H1 (cell line): ENCODE data around the gene CMTM2.

Source experiments
- ATF2 ChIP-seq: IDR thresholded peaks from 2 replicates; pipeline ENCODE4 v1.6.1; 2012; ENCODE audit warnings: low read length, inconsistent platforms
- BACH1 ChIP-seq: IDR thresholded peaks from 2 replicates; pipeline ENCODE4 v1.6.1; 2012; ENCODE audit warnings: low read length, improper control_type of control experiment
- CTCF ChIP-seq, 3 experiments: IDR thresholded peaks; 1 replicate in 2 of 3; 2 replicates in 1 of 3; pipeline versions ENCODE4 v1.5.1 to v1.6.1; 2011; ENCODE audit warnings: low read length in 3 of 3, mild to moderate bottlenecking in 3 of 3, inconsistent platforms in 2 of 3, low read depth in 1 of 3, moderate library complexity in 1 of 3; ENCODE audit not compliant: insufficient read depth in 1 of 3; ENCODE audit errors: control extremely low read depth in 1 of 3
- EP300 ChIP-seq, 2 experiments: IDR thresholded peaks; 1 replicate in 1 of 2; 2 replicates in 1 of 2; pipeline ENCODE4 v1.6.1; 2011 to 2012; ENCODE audit warnings: low read depth in 2 of 2, low read length in 2 of 2, mild to moderate bottlenecking in 2 of 2, borderline replicate concordance in 1 of 2, inconsistent platforms in 1 of 2, moderate library complexity in 1 of 2
- JUN ChIP-seq: IDR thresholded peaks from 2 replicates; pipeline ENCODE4 v1.6.1; 2011; ENCODE audit warnings: low read depth, mild to moderate bottlenecking, improper control_type of control experiment, low read length
- KDM5A ChIP-seq: fragments of 200-600 bp; IDR thresholded peaks from 2 replicates; pipeline ENCODE4 v1.7.1; 2012; ENCODE audit warnings: mild to moderate bottlenecking, low read length, inconsistent platforms, mixed read lengths
- MAX ChIP-seq: IDR thresholded peaks from 2 replicates; pipeline ENCODE4 v1.6.1; 2012; ENCODE audit warnings: inconsistent platforms
- RAD21 ChIP-seq, 2 experiments: IDR thresholded peaks in 1 of 2; conservative IDR thresholded peaks in 1 of 2; 2 replicates each; pipeline ENCODE4 v1.6.1; 2011; ENCODE audit warnings: low read depth in 2 of 2, low read length in 2 of 2, improper control_type of control experiment in 1 of 2, inconsistent platforms in 1 of 2, mild to moderate bottlenecking in 1 of 2, moderate library complexity in 1 of 2
- USF2 ChIP-seq: IDR thresholded peaks from 2 replicates; pipeline ENCODE4 v1.6.1; 2011; ENCODE audit warnings: low read length, improper control_type of control experiment
- YY1 ChIP-seq: IDR thresholded peaks from 2 replicates; pipeline ENCODE4 v1.6.1; 2011; ENCODE audit warnings: low read depth, mild to moderate bottlenecking, low read length

- TF ChIP-seq CTCF (IDR thresholded peaks at IDR 0.05; ENCODE audit: control extremely low read depth in 1 of 3, insufficient read depth in 1 of 3, low read depth in 1 of 3, low read length in 3 of 3) (no peak), RAD21 (IDR thresholded peaks at IDR 0.05 in 1 of 2, conservative IDR thresholded peaks at IDR 0.05 in 1 of 2; ENCODE audit: low read depth in 2 of 2, low read length in 2 of 2) (no peak), YY1 (no peak), MAX (no peak), USF2 (no peak), EP300 (IDR thresholded peaks at IDR 0.05; ENCODE audit: borderline replicate concordance in 1 of 2, low read depth in 2 of 2, low read length in 2 of 2) (no peak), BACH1 (no peak), KDM5A (no peak), ATF2 (no peak), JUN (no peak)
These were observed 36.9 kb downstream of the CMTM2 start for GRCh38 chr16:66616169-66616568.
